ENCODE results near the gene DYNC1I2.

DNA sequence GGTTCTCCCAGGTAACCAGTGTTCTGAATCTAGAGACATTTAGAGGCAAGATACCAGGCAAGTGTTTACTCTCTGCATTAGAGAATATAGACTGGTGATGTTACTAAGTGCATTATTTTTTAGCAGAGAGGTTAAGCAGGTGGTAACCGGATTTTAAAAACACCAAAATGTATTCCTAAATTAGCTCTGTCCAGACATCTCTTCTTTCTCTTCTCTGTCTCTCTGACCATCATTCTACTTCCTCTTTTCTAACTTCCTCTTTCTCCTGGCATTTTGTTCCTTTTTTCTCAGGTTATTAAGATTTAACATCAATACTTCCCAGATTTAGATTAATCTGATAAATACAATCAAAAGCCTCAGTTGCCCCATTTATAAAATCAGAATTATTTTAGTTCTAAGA is 31.7 kb upstream of the DYNC1I2 start:
- no peak for TF ChIP-seq CREB1 (CRISPR knock-in tag; IDR thresholded peaks at IDR 0.05; ENCODE audit: low read depth)
- TF ChIP-seq POLR2AphosphoS5 (IDR thresholded peaks at IDR 0.05; ENCODE audit: low read depth): no peak
- TF ChIP-seq, protein P1, sequence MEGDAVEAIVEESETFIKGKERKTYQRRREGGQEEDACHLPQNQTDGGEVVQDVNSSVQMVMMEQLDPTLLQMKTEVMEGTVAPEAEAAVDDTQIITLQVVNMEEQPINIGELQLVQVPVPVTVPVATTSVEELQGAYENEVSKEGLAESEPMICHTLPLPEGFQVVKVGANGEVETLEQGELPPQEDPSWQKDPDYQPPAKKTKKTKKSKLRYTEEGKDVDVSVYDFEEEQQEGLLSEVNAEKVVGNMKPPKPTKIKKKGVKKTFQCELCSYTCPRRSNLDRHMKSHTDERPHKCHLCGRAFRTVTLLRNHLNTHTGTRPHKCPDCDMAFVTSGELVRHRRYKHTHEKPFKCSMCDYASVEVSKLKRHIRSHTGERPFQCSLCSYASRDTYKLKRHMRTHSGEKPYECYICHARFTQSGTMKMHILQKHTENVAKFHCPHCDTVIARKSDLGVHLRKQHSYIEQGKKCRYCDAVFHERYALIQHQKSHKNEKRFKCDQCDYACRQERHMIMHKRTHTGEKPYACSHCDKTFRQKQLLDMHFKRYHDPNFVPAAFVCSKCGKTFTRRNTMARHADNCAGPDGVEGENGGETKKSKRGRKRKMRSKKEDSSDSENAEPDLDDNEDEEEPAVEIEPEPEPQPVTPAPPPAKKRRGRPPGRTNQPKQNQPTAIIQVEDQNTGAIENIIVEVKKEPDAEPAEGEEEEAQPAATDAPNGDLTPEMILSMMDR (conservative IDR thresholded peaks at IDR 0.05; ENCODE audit: low read depth in 2 of 2): no peak
- no peak for TF ChIP-seq EZH2 (IDR thresholded peaks at IDR 0.05; ENCODE audit: low read depth, unreplicated experiment)
- TF ChIP-seq, protein P2, sequence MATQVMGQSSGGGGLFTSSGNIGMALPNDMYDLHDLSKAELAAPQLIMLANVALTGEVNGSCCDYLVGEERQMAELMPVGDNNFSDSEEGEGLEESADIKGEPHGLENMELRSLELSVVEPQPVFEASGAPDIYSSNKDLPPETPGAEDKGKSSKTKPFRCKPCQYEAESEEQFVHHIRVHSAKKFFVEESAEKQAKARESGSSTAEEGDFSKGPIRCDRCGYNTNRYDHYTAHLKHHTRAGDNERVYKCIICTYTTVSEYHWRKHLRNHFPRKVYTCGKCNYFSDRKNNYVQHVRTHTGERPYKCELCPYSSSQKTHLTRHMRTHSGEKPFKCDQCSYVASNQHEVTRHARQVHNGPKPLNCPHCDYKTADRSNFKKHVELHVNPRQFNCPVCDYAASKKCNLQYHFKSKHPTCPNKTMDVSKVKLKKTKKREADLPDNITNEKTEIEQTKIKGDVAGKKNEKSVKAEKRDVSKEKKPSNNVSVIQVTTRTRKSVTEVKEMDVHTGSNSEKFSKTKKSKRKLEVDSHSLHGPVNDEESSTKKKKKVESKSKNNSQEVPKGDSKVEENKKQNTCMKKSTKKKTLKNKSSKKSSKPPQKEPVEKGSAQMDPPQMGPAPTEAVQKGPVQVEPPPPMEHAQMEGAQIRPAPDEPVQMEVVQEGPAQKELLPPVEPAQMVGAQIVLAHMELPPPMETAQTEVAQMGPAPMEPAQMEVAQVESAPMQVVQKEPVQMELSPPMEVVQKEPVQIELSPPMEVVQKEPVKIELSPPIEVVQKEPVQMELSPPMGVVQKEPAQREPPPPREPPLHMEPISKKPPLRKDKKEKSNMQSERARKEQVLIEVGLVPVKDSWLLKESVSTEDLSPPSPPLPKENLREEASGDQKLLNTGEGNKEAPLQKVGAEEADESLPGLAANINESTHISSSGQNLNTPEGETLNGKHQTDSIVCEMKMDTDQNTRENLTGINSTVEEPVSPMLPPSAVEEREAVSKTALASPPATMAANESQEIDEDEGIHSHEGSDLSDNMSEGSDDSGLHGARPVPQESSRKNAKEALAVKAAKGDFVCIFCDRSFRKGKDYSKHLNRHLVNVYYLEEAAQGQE (IDR thresholded peaks at IDR 0.05; ENCODE audit: unreplicated experiment): no peak
- TF ChIP-seq EZH2phosphoT487 (IDR thresholded peaks at IDR 0.05; ENCODE audit: unreplicated experiment): no peak
- TF ChIP-seq, protein P3, sequence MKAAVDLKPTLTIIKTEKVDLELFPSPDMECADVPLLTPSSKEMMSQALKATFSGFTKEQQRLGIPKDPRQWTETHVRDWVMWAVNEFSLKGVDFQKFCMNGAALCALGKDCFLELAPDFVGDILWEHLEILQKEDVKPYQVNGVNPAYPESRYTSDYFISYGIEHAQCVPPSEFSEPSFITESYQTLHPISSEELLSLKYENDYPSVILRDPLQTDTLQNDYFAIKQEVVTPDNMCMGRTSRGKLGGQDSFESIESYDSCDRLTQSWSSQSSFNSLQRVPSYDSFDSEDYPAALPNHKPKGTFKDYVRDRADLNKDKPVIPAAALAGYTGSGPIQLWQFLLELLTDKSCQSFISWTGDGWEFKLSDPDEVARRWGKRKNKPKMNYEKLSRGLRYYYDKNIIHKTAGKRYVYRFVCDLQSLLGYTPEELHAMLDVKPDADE (IDR thresholded peaks at IDR 0.05): no peak
- TF ChIP-seq JUNB (IDR thresholded peaks at IDR 0.05; ENCODE audit: unreplicated experiment): no peak
- no peak for TF ChIP-seq ZNF331 (CRISPR knock-in tag; IDR thresholded peaks at IDR 0.05; ENCODE audit: low read depth)
- TF ChIP-seq ZNF114 (CRISPR knock-in tag; IDR thresholded peaks at IDR 0.05): no peak
- no peak for TF ChIP-seq NANOG (IDR thresholded peaks at IDR 0.05; ENCODE audit: borderline replicate concordance)
- no peak for TF ChIP-seq STAT1 (IDR thresholded peaks at IDR 0.05; ENCODE audit: unreplicated experiment)

All from GM23338 (cell line).